ENCODE measurements around the gene SLC43A3. TPM values are rescaled to one million over a fixed set of nuclear protein-coding genes. Genes with fewer than 3 reads are reported as not detected.

Gene SLC43A3
- total and polyA plus RNA-seq, 2 donors (not counting 3 experiments of a cell fraction or from before 2014, with no cell fraction given), result 68.9 to 104 TPM

DNA sequence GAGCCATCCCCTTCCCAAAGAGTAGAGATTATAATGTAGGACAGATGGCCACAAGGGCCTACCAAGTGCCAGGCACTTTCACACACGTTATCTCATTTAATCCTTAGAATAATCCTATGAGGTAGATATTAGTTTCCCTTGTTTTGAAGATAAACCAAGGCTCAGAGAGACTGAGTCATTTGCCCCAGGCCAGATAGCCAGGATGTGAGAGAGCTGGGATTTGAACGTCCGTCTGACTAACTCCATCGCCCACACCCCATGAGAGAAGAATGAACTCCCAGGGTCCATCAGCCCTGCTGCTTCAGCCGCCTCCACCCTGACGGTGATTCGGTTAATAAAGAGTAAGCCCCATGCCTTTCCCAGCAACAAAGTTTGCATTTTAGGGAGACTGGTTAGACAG, 56.7 kb downstream of the SLC43A3 start:
- Histone ChIP-seq H3K27me3 (ENCODE audit: control insufficient read depth in 2 of 2, insufficient read depth in 2 of 2, low read length in 2 of 2) (peaks cover 0 to 2% of the 10 kb centered on the region in 2 experiments), H3K4me2 (ENCODE audit: insufficient read depth, low read length) (no peak overlapping the region), H3K27ac (ENCODE audit: insufficient read depth, low read depth, low read length) (no peak overlapping the region), H4K20me1 (replicated peaks; ENCODE audit: control insufficient read depth, extremely low read depth, insufficient read depth, low read length) (no peaks in the 10 kb centered on the region), H3K4me3 (replicated peaks in 1 of 3; ENCODE audit: insufficient read depth in 1 of 3, low read depth in 1 of 3, low read length in 3 of 3) (no peak overlapping the region), H3K79me2 (ENCODE audit: control insufficient read depth, insufficient read depth, low read length) (no peaks in the 10 kb centered on the region), H3K9me3 (replicated peaks; ENCODE audit: control insufficient read depth, insufficient read depth, low read length) (no peaks in the 10 kb centered on the region), H3K4me1 (ENCODE audit: control insufficient read depth, extremely low read depth, insufficient read depth, low read length) (no peaks in the 10 kb centered on the region), H3K9ac (replicated peaks; ENCODE audit: extremely low read depth, insufficient read depth, low read length) (no peak overlapping the region), H2AFZ (ENCODE audit: low read depth, low read length) (no peak overlapping the region), H3K36me3 (ENCODE audit: control insufficient read depth in 2 of 2, extremely low read depth in 1 of 2, insufficient read depth in 2 of 2, low read length in 2 of 2) (no peaks in the 10 kb centered on the region), H3K9me1 (replicated peaks; ENCODE audit: control insufficient read depth, extremely low read depth, insufficient read depth, low read length) (no peaks in the 10 kb centered on the region)
- no peak for FAIRE-seq
- BruUV-seq (replicated peaks), result no TSS peak
- TF ChIP-seq GATA2 (IDR thresholded peaks at IDR 0.05; ENCODE audit: insufficient read depth, insufficient read length, low read depth, low read length), result no peak
- TF ChIP-seq, protein P1, sequence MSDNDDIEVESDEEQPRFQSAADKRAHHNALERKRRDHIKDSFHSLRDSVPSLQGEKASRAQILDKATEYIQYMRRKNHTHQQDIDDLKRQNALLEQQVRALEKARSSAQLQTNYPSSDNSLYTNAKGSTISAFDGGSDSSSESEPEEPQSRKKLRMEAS (IDR thresholded peaks at IDR 0.05; ENCODE audit: insufficient read depth, insufficient read length), result no peak
- TF ChIP-seq CTCF (IDR thresholded peaks at IDR 0.05; ENCODE audit: extremely low read depth in 1 of 2, insufficient read depth in 1 of 2, low read depth in 1 of 2, low read length in 2 of 2), result no peak
- no peak for TF ChIP-seq FOS (IDR thresholded peaks at IDR 0.05; ENCODE audit: borderline replicate concordance, insufficient read depth, low read length)
- TF ChIP-seq MYC (IDR thresholded peaks at IDR 0.05; ENCODE audit: low read depth, low read length), result no peak
- no peak for TF ChIP-seq POLR2A (IDR thresholded peaks at IDR 0.05; ENCODE audit: low read depth, low read length)
- TF ChIP-seq POLR2AphosphoS5 (IDR thresholded peaks at IDR 0.05; ENCODE audit: insufficient read depth, low read depth, low read length), result no peak
- TF ChIP-seq EZH2 (IDR thresholded peaks at IDR 0.05; ENCODE audit: borderline replicate concordance, low read depth, low read length, severe bottlenecking), result no peak
- TF ChIP-seq JUN (IDR thresholded peaks at IDR 0.05; ENCODE audit: borderline replicate concordance, insufficient read depth, insufficient read length, low read depth), result no peak
- intact Hi-C loops (cut with micrococcal nuclease), result no loop called here
- dilution Hi-C loops (cut with MboI; ENCODE audit: extremely low pct_ligation_motif_present, low sequenced_read_pairs), result no loop called here
- DNase-seq (ENCODE audit: low read depth, low spot score), result no peak
- CTCF ChIA-PET, result interaction anchor here (1.0 to 2.3 kb wide), 4 partner anchors 10 to 88 kb away, joined by 3 to 12 read pairs (median 4); no protein-coding TSS in a partner anchor
- POLR2A ChIA-PET, result no interaction called here
